M059J (cell line): ENCODE data around the gene CHD6. TPM values are rescaled to one million over a fixed set of nuclear protein-coding genes. Genes with fewer than 3 reads are reported as not detected.
"Not testable (repeated sequence)": the region's sequence is repeated elsewhere in the genome, so short reads cannot be mapped to it uniquely, and the experiment has no call there.

ENCODE experiments used
- DNase-seq: peaks from one replicate; pipeline ENCODE4 v3.0.0-alpha.2; 2012; ENCODE audit warnings: low read depth
- total RNA-seq: library from RNA; depleted of rRNA; stranded (reverse); fragments of >200 nt; shearing (Covaris generic); gene quantifications from 2 replicates; pipeline ENCODE4 v1.2.3, GENCODE V29; 2014

CHD6 gene
- total RNA-seq, 1 experiment from 2014 or later: 25.6 TPM

- DNase-seq: no peak
These were observed 71.0 kb downstream of the CHD6 start for GRCh38 chr20:41547221-41547620.

GRCh38 chr20:41546535-41546934 lies 71.6 kb downstream of the CHD6 start:
- no peak for DNase-seq

GRCh38 chr20:41544472-41544871 lies 73.7 kb downstream of the CHD6 start:
- no peak for DNase-seq

GRCh38 chr20:41540918-41541317 lies 77.3 kb downstream of the CHD6 start:
- DNase-seq: no peak

- DNase-seq: no peak
These were observed 77.7 kb downstream of the CHD6 start for GRCh38 chr20:41540459-41540858.

GRCh38 chr20:41538810-41539596 lies 79.2 kb downstream of the CHD6 start:
- no peak for DNase-seq

GRCh38 chr20:41537865-41538264 lies 80.3 kb downstream of the CHD6 start:
- DNase-seq: no peak

- not testable (repeated sequence) for DNase-seq
These were observed 82.6 kb downstream of the CHD6 start for GRCh38 chr20:41535551-41535950.

GRCh38 chr20:41534842-41535241 lies 83.3 kb downstream of the CHD6 start:
- peak; percentile 24 for DNase-seq

- no peak for DNase-seq
These were observed 84.0 kb downstream of the CHD6 start for GRCh38 chr20:41534170-41534569.

GRCh38 chr20:41533537-41534136 lies 84.5 kb downstream of the CHD6 start:
- DNase-seq: no peak

GRCh38 chr20:41532935-41533334 lies 85.2 kb downstream of the CHD6 start:
- no peak for DNase-seq

- DNase-seq: no peak
These were observed 86.5 kb downstream of the CHD6 start for GRCh38 chr20:41531518-41532275.

- DNase-seq: no peak
These were observed 87.3 kb downstream of the CHD6 start for GRCh38 chr20:41530923-41531322.

- DNase-seq: no peak
These were observed 91.8 kb downstream of the CHD6 start for GRCh38 chr20:41526327-41526726.

- peak; percentile 23 for DNase-seq
These were observed 93.1 kb downstream of the CHD6 start for GRCh38 chr20:41524980-41525613.

GRCh38 chr20:41523857-41524256 lies 94.3 kb downstream of the CHD6 start:
- no peak for DNase-seq

GRCh38 chr20:41513829-41514228 lies 104.3 kb downstream of the CHD6 start:
- DNase-seq: no peak

GRCh38 chr20:41512624-41513023 lies 105.6 kb downstream of the CHD6 start:
- DNase-seq: no peak

- DNase-seq: no peak
These were observed 107.2 kb downstream of the CHD6 start for GRCh38 chr20:41510847-41511450.

- DNase-seq: no peak
These were observed 108.0 kb downstream of the CHD6 start for GRCh38 chr20:41510224-41510623.
